ENCODE results near the gene COL4A2. TPM values are rescaled to one million over a fixed set of nuclear protein-coding genes. Genes with fewer than 3 reads are reported as not detected.
A peak's percentile ranks its signal among the peaks of the same experiment; 100 is the strongest.

Gene COL4A2
- total RNA-seq, 2 experiments from 2014 or later = not detected

- CTCF ChIA-PET = interaction anchor here (0.8 to 3.6 kb wide), 5 partner anchors 8 to 192 kb away, joined by 3 to 34 read pairs (median 3); no protein-coding TSS in a partner anchor
- H3K4me1 Mint-ChIP-seq = peaks cover 4% of the 10 kb centered on the region
- H3K27me3 Mint-ChIP-seq = peaks cover 38% of the 10 kb centered on the region
- no peak overlapping the region for H3K4me3 Mint-ChIP-seq
- no peaks in the 10 kb centered on the region for H3K9me3 Mint-ChIP-seq (ENCODE audit: low read depth)
- DNase-seq = no peak
- ATAC-seq = no peak
- H3K27ac Mint-ChIP-seq = no peak overlapping the region
- H3K36me3 Mint-ChIP-seq = no peaks in the 10 kb centered on the region
Measured at GRCh38 chr13:110411688-110412059, 104.6 kb downstream of the COL4A2 start.

- no peaks in the 10 kb centered on the region for H3K36me3 Mint-ChIP-seq
- CTCF ChIA-PET = interaction anchor here (0.8 to 3.6 kb wide), 5 partner anchors 8 to 193 kb away, joined by 3 to 34 read pairs (median 3); no protein-coding TSS in a partner anchor
- peak; percentile 76 for ATAC-seq
- peak; percentile 73 for DNase-seq
- H3K4me1 Mint-ChIP-seq = peaks cover 4% of the 10 kb centered on the region
- H3K4me3 Mint-ChIP-seq = no peak overlapping the region
- H3K27me3 Mint-ChIP-seq = peaks cover 40% of the 10 kb centered on the region
- no peaks in the 10 kb centered on the region for H3K9me3 Mint-ChIP-seq (ENCODE audit: low read depth)
- no peak overlapping the region for H3K27ac Mint-ChIP-seq
Measured at GRCh38 chr13:110412132-110412914, 105.2 kb downstream of the COL4A2 start.

GRCh38 chr13:110413016-110413675, 106.1 kb downstream of the COL4A2 start:
- DNase-seq = no peak
- H3K9me3 Mint-ChIP-seq (ENCODE audit: low read depth) = no peaks in the 10 kb centered on the region
- peaks cover 4% of the 10 kb centered on the region for H3K4me1 Mint-ChIP-seq
- H3K4me3 Mint-ChIP-seq = no peak overlapping the region
- no peak overlapping the region for H3K27ac Mint-ChIP-seq
- no peaks in the 10 kb centered on the region for H3K36me3 Mint-ChIP-seq
- H3K27me3 Mint-ChIP-seq = peaks cover 39% of the 10 kb centered on the region
- no peak for ATAC-seq
- CTCF ChIA-PET = interaction anchor here (1.5 to 3.6 kb wide), 2 partner anchors 190 to 194 kb away, joined by 4 to 34 read pairs; no protein-coding TSS in a partner anchor

GRCh38 chr13:110413676-110414040, 106.6 kb downstream of the COL4A2 start:
- no peak for ATAC-seq
- H3K27me3 Mint-ChIP-seq = peaks cover 43% of the 10 kb centered on the region
- H3K4me3 Mint-ChIP-seq = no peak overlapping the region
- CTCF ChIA-PET = no interaction called here
- H3K27ac Mint-ChIP-seq = no peak overlapping the region
- H3K4me1 Mint-ChIP-seq = peaks cover 4% of the 10 kb centered on the region
- H3K36me3 Mint-ChIP-seq = no peaks in the 10 kb centered on the region
- H3K9me3 Mint-ChIP-seq (ENCODE audit: low read depth) = no peaks in the 10 kb centered on the region
- DNase-seq = no peak

DNA sequence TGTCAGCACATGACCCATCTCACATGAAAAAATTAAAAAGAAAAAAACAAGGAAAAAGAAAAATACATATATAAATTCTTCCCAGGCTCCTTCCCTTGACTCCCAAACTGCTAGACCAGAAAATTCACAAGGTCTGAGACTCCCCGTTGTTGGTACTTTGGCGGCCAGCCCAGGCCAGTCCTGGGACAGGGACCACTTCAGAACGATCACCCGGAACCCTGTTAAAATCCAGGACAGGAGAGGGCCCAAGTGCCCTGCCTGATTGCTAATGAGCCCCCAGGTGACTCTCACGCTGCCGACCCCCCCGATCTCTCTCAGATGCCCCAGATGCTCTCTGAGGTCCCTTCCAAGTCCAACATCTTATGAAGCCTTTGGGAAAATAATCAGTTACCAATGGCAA, 107.2 kb downstream of the COL4A2 start:
- Mint-ChIP-seq H3K27ac (no peak overlapping the region), H3K27me3 (peaks cover 47% of the 10 kb centered on the region), H3K4me3 (no peak overlapping the region), H3K36me3 (no peaks in the 10 kb centered on the region), H3K9me3 (ENCODE audit: low read depth) (no peaks in the 10 kb centered on the region), H3K4me1 (peaks cover 4% of the 10 kb centered on the region)
- ATAC-seq (no peak), DNase-seq (no peak)
- CTCF ChIA-PET = no interaction called here

DNA sequence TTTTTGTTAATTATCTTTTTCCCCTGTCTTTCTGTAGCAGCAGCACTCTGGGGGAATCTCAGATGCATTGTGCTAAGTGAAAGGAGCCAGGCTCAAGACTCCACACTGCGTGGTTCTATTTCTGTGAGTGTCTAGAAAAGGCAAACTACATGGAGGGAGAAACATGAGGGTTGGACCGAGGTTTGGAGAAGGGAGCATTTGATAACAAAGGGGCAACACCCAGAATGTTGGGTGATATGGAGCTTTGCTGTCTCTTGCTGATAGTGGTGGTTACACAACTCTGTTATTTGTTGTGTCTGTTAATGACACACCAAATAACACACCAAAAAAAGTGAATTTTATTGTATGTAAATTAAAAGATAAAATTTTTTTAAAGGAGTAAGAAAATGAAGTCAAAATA, 107.8 kb downstream of the COL4A2 start:
- Mint-ChIP-seq H3K27ac (no peak overlapping the region), H3K27me3 (peaks cover 48% of the 10 kb centered on the region), H3K36me3 (no peaks in the 10 kb centered on the region), H3K4me1 (peaks cover 4% of the 10 kb centered on the region), H3K4me3 (no peak overlapping the region), H3K9me3 (ENCODE audit: low read depth) (no peaks in the 10 kb centered on the region)
- ATAC-seq = no peak
- CTCF ChIA-PET = no interaction called here
- no peak for DNase-seq

DNA sequence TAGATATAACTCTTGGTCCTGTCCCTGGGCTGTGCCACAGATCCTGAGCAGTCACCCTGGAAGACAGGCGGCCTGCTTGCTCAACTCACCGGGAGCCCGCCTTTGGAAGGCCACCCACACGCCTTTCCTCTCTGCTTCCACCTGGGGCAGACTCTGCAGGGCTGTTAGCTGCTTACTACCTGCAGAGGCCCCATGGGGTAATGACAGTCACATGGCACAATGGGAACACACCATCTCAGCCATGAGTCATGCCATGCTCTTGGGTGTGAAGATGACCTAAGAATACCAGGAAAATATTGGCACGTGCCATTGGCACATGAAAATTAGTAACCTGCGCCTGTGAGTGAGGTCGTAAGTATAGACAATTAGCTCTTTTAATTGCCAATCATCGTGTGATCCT, 108.6 kb downstream of the COL4A2 start:
- CTCF ChIA-PET = no interaction called here
- peaks cover 52% of the 10 kb centered on the region for H3K27me3 Mint-ChIP-seq
- no peaks in the 10 kb centered on the region for H3K9me3 Mint-ChIP-seq (ENCODE audit: low read depth)
- H3K27ac Mint-ChIP-seq = no peak overlapping the region
- H3K36me3 Mint-ChIP-seq = no peaks in the 10 kb centered on the region
- H3K4me3 Mint-ChIP-seq = no peak overlapping the region
- DNase-seq (no peak), ATAC-seq (no peak)
- peaks cover 4% of the 10 kb centered on the region for H3K4me1 Mint-ChIP-seq

GRCh38 chr13:110416131-110417025, 109.3 kb downstream of the COL4A2 start:
- CTCF ChIA-PET = no interaction called here
- Mint-ChIP-seq H3K4me3 (no peak overlapping the region), H3K27me3 (peaks cover 54% of the 10 kb centered on the region), H3K9me3 (ENCODE audit: low read depth) (no peaks in the 10 kb centered on the region), H3K4me1 (peaks cover 7% of the 10 kb centered on the region), H3K27ac (no peak overlapping the region), H3K36me3 (no peaks in the 10 kb centered on the region)
- ATAC-seq = no peak
- no peak for DNase-seq

- H3K4me1 Mint-ChIP-seq = peaks cover 9% of the 10 kb centered on the region
- H3K36me3 Mint-ChIP-seq = no peaks in the 10 kb centered on the region
- no peak overlapping the region for H3K4me3 Mint-ChIP-seq
- no peak overlapping the region for H3K27ac Mint-ChIP-seq
- H3K27me3 Mint-ChIP-seq = peaks cover 72% of the 10 kb centered on the region
- no peak for ATAC-seq
- no peak for DNase-seq
- CTCF ChIA-PET = no interaction called here
- no peaks in the 10 kb centered on the region for H3K9me3 Mint-ChIP-seq (ENCODE audit: low read depth)
Measured at GRCh38 chr13:110418944-110419343, 111.9 kb downstream of the COL4A2 start.

DNA sequence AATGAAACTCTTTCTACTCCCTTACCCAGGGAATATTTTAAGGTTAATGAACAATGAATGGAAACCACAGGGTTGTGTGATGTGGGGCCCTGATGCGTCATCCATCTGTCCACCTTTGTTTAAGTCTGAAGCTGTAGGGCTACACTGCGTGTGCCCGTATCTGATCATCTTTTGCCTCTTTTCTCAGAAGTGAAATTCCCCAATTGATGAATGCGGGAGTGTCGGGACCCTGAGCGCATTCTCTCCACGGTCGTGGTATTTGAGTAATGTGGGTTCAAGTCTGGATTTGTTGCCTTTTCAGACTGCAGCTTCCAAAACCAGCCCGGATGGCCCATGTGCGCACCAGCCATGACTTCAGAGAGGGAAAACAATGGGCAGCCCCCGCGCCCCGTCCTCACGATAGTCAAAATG, 112.3 kb downstream of the COL4A2 start:
- ATAC-seq = no peak
- Mint-ChIP-seq H3K4me1 (peaks cover 9% of the 10 kb centered on the region), H3K27ac (no peak overlapping the region), H3K4me3 (no peak overlapping the region), H3K9me3 (ENCODE audit: low read depth) (no peaks in the 10 kb centered on the region), H3K36me3 (no peaks in the 10 kb centered on the region), H3K27me3 (peaks cover 71% of the 10 kb centered on the region)
- CTCF ChIA-PET = no interaction called here
- DNase-seq = no peak

GRCh38 chr13:110419946-110420345, 112.9 kb downstream of the COL4A2 start:
- Mint-ChIP-seq H3K27ac (no peak overlapping the region), H3K27me3 (peaks cover 68% of the 10 kb centered on the region), H3K4me3 (no peak overlapping the region), H3K36me3 (no peaks in the 10 kb centered on the region), H3K9me3 (ENCODE audit: low read depth) (no peaks in the 10 kb centered on the region), H3K4me1 (peaks cover 9% of the 10 kb centered on the region)
- no peak for DNase-seq
- no peak for ATAC-seq
- CTCF ChIA-PET = interaction anchor here (0.7 kb wide), 1 partner anchor 8 kb away, joined by 3 read pairs; no protein-coding TSS in a partner anchor

GRCh38 chr13:110420626-110421025, 113.5 kb downstream of the COL4A2 start:
- no peaks in the 10 kb centered on the region for H3K9me3 Mint-ChIP-seq (ENCODE audit: low read depth)
- ATAC-seq (no peak), DNase-seq (no peak)
- peaks cover 73% of the 10 kb centered on the region for H3K27me3 Mint-ChIP-seq
- H3K27ac Mint-ChIP-seq = no peak overlapping the region
- CTCF ChIA-PET = interaction anchor here (0.7 kb wide), 1 partner anchor 9 kb away, joined by 3 read pairs; no protein-coding TSS in a partner anchor
- H3K4me1 Mint-ChIP-seq = peaks cover 9% of the 10 kb centered on the region
- H3K36me3 Mint-ChIP-seq = no peaks in the 10 kb centered on the region
- no peak overlapping the region for H3K4me3 Mint-ChIP-seq

- Mint-ChIP-seq H3K9me3 (ENCODE audit: low read depth) (no peaks in the 10 kb centered on the region), H3K4me1 (peaks cover 9% of the 10 kb centered on the region), H3K27ac (no peak overlapping the region), H3K4me3 (no peak overlapping the region), H3K27me3 (peaks cover 73% of the 10 kb centered on the region), H3K36me3 (no peaks in the 10 kb centered on the region)
- ATAC-seq = no peak
- CTCF ChIA-PET = no interaction called here
- no peak for DNase-seq
Measured at GRCh38 chr13:110421061-110421460, 114.0 kb downstream of the COL4A2 start.

All from activated CD8-positive, alpha-beta memory T cell treated with anti-CD3 and anti-CD28 coated beads, Interleukin-2, amount 10 ng/mL, durations not matched to agents 7 days and 5 days (primary cell).